LHCN-M2 (cell line): ENCODE data around the gene SPC25. TPM values are rescaled to one million over a fixed set of nuclear protein-coding genes. Genes with fewer than 3 reads are reported as not detected.
A peak's percentile ranks its signal among the peaks of the same experiment; 100 is the strongest.
"Not testable (repeated sequence)": the region's sequence is repeated elsewhere in the genome, so short reads cannot be mapped to it uniquely, and the experiment has no call there.

Experiments used
- DNase-seq: peaks from one replicate; pipeline ENCODE4 v3.0.0-alpha.2; 2012; ENCODE audit warnings: low read depth
- total RNA-seq: library from RNA; depleted of rRNA; stranded (reverse); fragments of >200 nt; gene quantifications from 2 replicates; pipeline ENCODE4 v1.2.3, GENCODE V29; 2014

SPC25 gene
- total RNA-seq, 1 experiment from 2014 or later: 35.1 TPM

DNA sequence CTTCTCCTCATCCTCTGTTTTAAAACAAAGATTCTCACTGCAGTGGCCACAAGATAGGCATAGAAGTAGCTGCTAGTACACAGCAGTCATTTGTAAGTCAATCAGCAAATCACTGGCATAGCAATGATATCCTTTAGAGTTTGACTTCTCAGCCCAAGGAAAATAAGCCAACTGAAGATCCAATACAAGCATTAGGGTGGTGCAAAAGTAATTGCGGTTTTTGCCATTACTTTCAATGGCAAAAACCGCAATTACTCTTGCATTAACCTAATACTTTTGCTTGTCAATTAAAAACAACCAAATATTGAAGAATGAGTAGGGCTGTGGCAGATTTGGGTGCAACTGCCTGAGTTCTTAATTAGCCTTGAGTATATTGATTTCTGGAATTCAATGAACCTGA lies 13.7 kb upstream of the SPC25 start:
- no peak for DNase-seq

DNA sequence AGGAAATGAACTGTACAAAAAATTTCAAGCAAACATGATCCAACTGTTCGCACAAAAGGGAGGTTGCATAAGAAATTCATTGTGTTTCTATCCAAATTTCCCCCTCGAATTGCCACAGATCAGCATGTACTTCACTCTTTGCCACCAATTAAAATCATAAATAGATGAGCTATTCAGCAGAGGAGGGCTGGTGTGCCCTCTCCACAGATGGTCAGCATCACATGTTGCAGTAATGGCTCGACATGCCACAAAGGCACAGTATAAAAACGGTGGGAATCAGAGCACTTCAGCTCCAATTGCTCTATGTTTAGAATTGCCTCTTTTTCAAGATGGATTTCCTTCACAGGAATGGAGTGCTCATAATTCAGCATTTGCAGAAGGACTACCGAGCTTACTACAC lies 10.8 kb upstream of the SPC25 start, which contains the start of gene G6PC2:
Gene G6PC2, plus strand, starts transcription at position 289 of the 400 bp plus-strand sequence. Its CDS starts 41 bp downstream, at position 330.
- no peak for DNase-seq

DNA sequence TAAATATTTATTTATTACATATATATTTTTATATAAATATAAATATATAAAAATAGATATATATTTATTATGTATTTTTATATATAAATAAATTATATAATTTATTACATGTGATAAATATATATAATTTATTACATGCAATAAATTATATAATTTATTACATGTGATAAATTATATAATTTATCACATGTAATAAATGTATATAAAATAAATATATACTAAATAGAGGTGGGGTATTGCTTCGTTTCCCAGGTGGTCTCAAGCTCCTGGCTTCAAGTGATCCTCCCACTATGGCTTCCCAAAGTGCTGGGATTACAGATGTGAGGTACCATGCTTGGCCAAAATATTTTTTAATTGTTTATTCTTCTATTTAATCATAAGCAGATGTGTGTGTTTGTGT lies 7.2 kb upstream of the SPC25 start:
- DNase-seq: no peak

DNA sequence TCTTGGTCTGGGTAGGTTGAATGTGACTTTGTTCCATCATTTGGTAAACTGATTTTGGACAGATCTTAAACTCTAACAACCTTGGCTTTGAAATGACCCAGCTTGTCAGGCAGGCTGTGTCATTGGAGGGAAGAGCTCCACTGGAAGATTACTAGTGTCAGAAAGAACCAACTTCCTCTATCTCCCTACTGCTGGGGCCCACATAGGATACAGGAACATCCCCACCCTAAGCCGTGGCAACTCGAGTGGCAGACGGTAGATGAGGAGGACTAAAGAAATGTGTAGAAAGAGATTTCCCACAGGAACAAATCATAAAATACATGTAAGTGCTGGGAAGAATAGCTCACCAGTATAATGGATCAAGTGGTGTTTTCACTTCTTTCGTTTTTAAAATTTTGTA lies 6.6 kb upstream of the SPC25 start:
- no peak for DNase-seq

DNA sequence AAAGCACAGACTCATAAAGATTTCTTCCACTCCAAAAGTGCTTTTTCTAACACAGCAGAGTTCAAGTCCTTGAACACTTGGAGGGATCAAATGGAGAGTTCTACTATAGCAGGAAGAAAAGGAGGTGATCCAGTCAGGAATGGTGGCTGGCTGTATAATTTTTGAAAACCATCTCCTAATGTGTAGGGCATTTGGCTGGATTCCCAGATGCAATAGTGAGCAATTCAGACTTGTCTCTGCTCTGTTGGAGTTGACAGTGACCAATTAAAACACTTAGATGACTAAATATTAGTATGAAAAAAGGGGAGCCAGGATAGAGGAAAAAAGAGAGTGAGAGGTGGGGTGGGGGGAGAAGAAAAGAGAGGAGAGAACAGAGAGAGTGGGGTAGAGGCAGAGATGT lies 5.5 kb upstream of the SPC25 start:
- DNase-seq: no peak

DNA sequence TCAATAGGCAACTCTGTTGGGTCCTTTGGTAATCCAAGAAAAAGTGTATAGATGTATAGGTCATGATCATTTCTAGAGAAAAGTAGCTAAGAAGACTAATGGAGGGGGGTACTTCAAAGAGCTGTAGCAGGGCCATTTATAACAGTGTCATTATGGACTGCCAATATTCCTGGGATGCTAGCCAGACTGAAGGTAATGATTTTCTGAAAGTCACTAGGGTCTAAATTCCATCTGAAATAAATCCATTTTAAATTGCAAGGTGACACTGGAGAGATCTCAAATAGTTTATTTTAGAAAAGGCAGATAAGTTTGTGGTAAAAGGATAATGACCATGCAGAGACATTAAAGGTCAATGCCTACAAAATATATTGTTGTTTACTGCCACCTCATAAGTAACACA lies 4.5 kb upstream of the SPC25 start:
- no peak for DNase-seq

DNA sequence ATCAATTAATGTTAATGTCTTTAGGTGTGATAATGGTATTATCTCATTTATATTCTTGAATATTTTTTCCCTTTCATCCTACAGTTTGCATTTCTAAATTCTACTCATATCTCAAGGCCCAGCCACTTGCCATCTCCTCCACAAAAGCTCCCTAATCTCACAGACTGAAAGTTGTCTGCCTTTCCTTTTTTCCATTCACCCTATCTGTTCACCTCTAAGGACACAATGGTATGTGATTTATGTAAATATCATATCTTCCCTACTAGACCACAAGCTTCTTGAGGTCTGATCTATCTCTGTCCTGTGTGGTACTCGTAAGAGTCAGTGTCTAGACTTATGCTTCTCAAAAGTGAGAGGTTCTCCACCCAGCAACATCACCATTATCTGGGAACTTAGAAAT lies 3.9 kb upstream of the SPC25 start:
- no peak for DNase-seq

DNA sequence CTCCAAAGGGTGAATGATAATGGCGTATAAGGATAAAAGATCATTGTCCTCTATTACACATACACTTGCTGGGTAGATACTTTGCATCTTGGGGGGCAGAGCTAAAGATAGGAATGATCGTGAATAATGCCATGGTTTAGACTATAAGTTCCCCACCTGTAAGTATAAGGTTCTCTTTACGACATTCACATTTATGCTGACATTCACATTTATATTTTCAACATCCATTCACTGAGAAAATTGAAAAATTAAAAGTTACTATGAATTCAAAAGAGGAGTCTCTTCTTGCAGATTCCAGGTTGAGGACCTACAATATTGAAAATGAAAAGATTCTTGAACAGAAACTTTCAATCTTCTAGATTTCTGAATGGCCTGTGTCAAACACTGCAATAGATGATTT lies 2.1 kb upstream of the SPC25 start:
- no peak for DNase-seq

DNA sequence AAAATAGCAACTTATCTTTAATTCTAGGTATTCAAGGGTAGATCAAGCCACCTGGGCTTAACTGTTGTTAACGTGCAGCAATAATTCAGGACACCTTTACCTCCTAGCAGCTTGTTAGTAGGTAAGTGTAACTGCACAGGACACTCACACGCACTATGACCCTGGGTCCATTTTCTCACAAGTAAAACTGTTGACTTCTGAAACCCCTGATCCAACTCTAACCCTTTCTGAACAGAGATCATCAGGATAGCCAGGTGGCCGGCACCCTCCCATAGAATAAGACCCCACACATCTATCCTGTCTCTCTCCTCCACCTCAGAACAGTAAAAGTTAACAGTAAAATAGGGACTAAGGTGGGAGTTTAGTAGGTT lies 610 bp downstream of the SPC25 start:
- DNase-seq: no peak

DNA sequence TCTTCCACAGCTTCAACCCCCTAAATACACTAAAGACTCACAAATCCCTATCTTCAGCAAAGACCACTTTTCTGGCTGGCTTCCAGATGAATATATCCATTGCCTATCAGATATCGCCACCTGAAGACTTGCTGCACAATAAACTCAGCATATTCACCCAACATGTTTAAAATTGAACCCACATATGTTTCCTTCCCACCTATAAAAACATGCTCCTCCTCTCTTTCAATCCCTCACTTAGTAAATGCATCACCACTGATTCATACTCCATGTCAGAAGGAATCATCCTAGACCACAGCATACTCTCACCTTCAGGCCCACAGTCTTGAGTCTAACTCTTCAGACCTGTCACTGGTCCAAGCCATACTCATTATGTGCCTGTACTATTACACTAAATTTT lies 5.3 kb downstream of the SPC25 start:
- DNase-seq: peak; percentile 42

DNA sequence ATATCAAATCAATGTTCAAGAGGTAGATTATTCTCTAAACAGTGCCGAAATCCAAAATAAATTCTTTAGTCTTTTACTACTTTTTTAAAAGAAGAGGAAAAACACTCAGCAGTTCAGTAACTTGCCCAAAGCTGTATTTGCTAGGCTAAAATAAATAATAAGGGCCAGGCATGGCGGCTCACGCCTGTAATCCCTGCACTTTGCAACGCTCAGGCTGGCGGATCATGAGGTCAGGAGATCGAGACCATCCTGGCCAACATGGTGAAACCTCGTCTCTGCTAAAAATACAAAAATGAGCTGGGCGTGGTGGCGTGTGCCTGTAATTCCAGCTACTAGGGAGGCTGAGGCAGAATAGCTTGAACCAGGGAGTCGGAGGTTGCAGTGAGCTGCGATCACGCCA lies 8.1 kb downstream of the SPC25 start:
- not testable (repeated sequence) for DNase-seq

DNA sequence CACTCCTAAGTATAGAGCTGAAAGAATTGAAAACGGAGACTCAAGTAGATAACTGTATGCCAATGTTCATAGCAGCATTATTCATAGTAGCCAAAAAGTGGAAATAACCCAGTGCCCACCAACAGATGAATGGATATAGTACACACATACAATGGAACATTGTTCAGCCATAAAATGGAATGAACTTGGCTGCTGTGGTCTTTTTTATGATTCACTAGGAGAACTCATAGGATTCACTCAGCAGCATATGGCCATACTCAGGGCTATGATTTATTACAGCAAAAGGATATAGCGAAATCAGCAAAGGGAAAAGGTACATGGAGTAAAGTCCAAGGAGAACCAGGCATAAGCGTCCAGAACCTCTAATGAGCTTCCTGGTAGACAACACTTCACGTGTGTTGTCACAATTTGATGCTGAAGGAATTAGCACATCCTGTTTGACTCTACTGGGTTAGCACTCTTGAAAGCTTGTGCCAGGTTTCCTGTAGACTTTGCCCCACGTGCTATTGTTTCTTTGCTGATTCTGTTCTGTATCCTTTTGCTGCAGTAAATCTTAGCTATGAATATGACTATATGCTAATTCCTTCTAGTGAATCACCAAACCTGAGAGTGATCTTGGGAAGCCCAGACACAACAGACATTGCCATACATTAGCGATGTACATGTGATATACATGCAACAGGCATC lies 15.7 kb downstream of the SPC25 start:
- DNase-seq: no peak

DNA sequence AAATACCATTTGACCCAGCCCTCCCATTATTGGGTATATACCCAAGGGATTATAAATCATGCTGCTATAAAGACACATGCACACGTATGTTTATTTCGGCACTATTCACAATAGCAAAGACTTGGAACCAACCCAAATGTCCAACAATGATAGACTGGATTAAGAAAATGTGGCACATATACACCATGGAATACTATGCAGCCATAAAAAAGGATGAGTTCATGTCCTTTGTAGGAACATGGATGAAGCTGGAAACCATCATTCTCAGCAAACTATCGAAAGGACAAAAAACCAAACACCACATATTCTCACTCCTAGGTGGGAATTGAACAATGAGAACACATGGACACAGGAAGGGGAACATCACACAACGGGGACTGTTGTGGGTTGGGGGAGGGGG lies 19.4 kb downstream of the SPC25 start:
- not testable (repeated sequence) for DNase-seq

DNA sequence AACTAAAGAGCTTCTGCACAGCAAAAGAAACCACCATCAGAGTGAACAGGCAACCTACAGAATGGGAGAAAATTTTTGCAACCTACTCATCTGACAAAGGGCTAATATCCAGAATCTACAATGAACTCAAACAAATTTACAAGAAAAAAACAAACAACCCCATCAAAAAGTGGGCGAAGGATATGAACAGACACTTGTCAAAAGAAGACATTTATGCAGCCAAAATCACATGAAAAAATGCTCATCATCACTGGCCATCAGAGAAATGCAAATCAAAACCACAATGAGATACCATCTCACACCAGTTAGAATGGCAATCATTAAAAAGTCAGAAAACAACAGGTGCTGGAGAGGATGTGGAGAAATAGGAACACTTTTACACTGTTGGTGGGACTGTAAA lies 19.9 kb downstream of the SPC25 start:
- DNase-seq: not testable (repeated sequence)

DNA sequence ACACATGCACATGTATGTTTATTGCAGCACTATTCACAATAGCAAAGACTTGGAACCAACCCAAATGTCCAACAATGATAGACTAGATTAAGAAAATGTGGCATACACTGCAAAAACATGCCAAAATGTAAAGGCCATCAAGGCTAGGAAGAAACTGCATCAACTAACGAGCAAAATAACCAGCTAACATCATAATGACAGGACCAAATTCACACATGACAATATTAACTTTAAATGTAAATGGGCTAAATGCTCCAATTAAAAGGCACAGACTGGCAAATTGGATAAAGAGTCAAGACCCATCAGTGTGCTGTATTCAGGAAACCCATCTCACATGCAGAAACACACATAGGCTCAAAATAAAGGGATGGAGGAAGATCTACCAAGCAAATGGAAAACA lies 23.1 kb downstream of the SPC25 start:
- not testable (repeated sequence) for DNase-seq

DNA sequence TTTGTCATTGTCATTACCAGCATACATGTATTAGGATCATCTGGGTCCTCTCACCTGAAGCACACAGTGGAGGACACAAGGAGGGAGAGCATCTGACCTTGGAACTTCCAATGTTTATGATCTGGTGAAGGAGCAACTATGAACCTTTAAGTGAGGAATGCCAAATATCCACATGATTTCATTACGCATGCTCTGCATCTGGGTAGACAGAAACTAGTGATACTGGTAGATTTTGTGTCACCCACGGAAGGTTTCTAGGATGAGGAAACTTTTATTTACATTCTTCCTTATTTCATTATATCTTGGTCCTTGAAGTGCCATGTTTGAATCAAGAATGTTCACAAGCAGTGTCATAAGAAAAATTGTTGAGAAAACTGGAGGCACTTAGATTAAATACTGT lies 32.1 kb downstream of the SPC25 start:
- no peak for DNase-seq

DNA sequence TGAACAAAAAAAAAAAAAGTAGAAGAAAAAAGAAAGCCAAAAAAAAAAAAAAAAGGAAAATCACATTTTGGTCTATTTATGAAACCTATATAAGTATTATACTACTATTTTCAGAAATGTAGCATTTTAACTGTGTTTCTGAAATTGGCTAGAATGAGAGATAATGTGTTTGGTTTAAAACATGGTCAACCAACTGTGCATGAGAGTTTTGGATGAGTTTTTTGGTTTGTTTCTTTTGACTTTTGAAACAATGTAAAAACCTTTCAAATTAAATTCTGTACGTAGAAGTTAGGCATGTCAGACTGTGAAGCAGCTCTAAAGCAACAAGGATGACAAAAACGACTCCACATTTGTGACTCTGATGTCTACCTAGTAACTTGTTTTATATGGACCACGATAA lies 34.6 kb downstream of the SPC25 start:
- DNase-seq: no peak

DNA sequence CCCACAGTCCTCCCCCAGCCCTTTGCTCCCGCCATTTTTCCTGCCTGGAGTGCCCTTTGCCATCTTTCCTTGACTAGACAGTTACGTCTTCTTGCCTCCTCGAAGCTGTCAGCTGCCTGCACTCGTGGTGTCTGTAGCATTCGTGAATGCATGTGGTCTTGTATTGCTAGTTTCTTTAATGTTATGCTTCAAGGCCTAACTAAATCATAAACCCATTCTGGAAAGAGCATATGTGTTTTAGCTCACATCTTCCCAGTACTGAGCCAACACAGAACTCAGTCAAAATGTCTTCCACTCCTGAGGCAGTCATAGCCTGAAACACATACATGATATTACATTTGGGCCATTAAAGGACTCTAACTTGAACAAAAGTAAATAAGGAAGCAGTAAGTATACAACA lies 35.6 kb downstream of the SPC25 start:
- no peak for DNase-seq

DNA sequence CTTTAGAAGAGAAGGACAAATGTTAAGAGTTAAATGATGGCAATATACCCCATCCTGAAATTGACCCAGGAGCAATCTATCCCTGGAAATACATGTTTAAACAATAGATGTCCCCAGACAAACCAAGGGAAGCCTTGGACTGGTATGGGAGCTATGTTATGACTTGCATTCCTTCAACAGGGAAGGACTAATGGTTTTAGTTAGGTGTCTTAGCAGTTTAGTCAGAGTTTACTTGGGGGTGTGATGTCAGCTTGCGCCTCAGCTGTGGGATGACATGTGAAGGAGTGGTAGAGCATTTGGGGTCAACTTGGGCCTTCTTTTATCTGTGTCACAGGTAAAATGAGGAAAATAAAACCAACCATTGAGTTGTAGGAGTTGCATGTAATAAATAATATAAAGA lies 36.8 kb downstream of the SPC25 start:
- no peak for DNase-seq

DNA sequence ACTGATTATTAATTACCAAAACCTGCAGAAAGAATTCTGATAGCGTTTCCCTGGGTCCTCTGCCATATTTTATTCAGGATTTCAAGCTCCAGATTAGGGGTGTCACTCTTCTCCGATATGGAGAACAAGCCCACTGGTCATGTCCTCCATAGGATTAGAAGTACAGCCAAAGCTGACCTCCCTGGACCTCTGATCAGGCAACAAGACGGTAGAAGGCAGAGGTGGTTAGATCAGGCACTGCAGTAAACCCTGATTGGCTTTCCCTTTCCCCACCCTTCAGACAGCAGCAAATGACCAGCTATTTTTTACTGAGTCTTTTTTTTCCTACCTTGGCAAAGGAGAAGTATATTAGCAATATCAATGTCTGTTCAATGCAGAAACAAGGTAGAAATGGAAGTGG lies 37.7 kb downstream of the SPC25 start:
- DNase-seq: no peak

DNA sequence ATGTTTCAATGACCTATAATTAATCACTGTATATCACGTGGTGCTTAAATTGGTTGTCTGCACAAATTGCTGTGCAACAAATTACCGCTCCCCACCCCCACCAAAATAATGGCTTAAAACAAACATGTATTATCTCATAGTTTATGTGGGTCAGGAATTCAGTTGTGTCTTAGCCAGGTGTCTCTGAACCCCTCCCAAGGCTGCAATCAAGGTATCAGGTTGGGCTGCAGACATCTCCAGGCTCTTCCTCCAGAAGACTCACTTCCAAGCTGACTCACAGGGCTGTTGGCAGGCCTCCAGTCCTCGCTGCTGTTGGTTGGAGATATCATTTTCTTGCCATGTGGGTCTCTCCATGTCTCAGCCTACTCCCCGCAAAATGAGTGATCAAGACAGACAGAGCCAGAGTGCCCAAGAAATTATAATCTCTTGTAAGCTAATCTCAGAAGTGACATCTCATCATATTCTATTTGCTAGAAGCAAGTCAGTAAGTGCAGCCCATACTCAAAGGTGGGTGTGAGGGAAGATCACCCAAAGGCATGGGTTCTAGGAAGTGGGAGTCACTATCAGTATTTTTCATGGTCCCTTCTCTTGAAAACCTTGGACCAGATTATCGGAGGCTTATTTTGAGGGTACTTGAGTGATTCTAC lies 38.4 kb downstream of the SPC25 start:
- DNase-seq: peak; percentile 85

DNA sequence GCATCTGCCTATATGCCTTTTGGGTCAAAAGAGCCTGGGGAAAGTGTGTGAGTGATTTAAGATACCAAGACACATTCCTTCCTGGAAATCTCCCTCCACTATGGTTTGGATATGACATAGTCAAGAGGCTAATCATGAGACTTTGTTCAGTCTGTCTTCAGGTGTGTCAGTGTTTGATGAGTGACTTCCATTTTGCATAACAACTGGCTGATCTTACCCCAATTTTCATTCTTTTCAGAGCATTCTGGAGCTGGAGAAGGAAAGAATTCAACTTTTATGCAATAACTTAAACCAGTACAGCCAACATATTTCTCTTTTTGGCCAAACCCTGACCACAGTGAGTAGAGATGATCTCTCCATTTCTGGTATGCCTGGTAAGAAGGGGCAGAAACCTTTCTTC lies 39.4 kb downstream of the SPC25 start:
- no peak for DNase-seq

DNA sequence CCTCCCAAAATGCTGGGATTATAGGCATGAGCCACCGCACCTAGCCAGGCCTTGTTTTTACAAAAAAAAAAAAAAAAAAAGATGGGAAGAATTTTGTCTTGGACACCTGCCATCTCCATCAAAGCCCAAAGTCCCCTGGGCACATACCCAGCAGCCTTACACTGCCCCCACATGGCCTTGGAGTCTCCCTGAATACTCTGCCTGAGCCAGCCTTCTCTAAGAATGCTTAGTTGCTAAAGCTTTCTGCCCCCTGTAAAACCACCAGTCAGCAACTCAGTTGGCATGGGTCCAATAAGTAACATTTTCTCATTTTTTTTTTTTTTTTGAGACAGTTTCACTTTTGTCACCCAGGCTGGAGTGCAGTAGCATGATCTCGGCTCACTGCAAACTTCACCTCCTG lies 40.6 kb downstream of the SPC25 start:
- DNase-seq: peak; percentile 57

DNA sequence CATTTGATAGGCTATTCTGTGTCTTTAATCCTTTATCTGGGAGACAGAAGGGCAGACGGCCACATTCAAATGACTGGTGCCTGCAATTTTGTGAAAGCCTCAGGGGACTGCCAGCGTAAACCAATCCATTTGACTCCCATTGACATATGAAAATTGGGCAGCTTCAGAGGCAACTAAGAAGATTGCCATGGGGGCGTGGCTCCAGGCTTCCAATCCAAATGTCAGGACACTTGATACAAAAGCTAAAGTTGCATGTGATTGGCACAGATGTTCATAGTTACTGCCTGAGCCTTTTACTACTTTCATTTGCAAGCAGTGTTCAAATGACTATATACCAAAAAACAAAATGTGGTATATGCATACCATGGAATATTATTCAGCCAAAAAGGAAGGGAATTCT lies 42.0 kb downstream of the SPC25 start:
- no peak for DNase-seq
